ENCODE measurements around the gene TOMM5. TPM values are rescaled to one million over a fixed set of nuclear protein-coding genes. Genes with fewer than 3 reads are reported as not detected.

TOMM5 gene
- total and polyA plus RNA-seq, 2 donors (not counting 1 experiment from before 2014, with no cell fraction given): 113 to 162 TPM

DNA sequence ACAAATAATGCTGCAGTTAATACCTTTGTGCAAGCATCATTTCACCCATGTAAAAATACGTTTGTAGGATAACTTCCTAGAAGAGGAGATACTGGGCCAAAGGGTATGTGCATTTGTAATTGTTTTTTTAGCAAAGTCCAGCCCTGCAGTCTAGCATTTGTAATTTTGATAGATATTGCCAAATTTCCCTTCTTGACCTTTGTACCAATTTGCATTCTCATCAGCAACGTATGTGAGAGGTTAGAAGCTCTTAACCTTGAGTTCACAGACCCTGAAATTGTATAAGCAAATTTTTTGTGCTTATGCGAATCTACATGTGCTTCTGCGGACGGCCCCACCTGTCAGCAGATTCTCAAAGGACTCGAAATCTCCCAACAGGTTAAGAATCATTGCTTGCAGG lies 18.6 kb upstream of the TOMM5 start:
- Histone ChIP-seq H3K9ac (ENCODE audit: insufficient read depth, low read length) (no peak overlapping the region), H3K9me3 (ENCODE audit: control insufficient read depth, insufficient read depth, low read depth, low read length) (no peaks in the 10 kb centered on the region), H2AFZ (ENCODE audit: low read length) (no peak overlapping the region), H3K79me2 (ENCODE audit: control insufficient read depth, insufficient read depth, low read length) (no peaks in the 10 kb centered on the region), H3K4me3 (replicated peaks in 1 of 4; ENCODE audit: control extremely low read depth in 1 of 4, insufficient read depth in 1 of 4, low read depth in 3 of 4, low read length in 4 of 4) (no peak overlapping the region), H4K20me1 (ENCODE audit: control insufficient read depth, extremely low read depth, insufficient read depth, low read length) (no peaks in the 10 kb centered on the region), H3K4me2 (ENCODE audit: extremely low read depth, insufficient read depth, low read length) (no peak overlapping the region), H3K36me3 (ENCODE audit: control insufficient read depth, insufficient read depth, low read length) (no peaks in the 10 kb centered on the region), H3K27ac (ENCODE audit: insufficient read depth, low read length) (no peak overlapping the region), H3K27me3 (ENCODE audit: control insufficient read depth, insufficient read depth, low read length) (peaks cover 9% of the 10 kb centered on the region), H3K4me1 (ENCODE audit: control insufficient read depth, extremely low read depth, insufficient read depth, low read length) (no peaks in the 10 kb centered on the region)
- DNase-seq (ENCODE audit: low read depth in 2 of 2): no peak
- TF ChIP-seq CTCF (conservative IDR thresholded peaks at IDR 0.05 in 1 of 2, IDR thresholded peaks at IDR 0.05 in 1 of 2; ENCODE audit: low read depth in 1 of 2, low read length in 2 of 2) (no peak), EZH2 (IDR thresholded peaks at IDR 0.05; ENCODE audit: low read length, missing control alignments) (no peak)

- DNase-seq (ENCODE audit: low read depth in 2 of 2): no peak
- Histone ChIP-seq H3K4me2 (ENCODE audit: extremely low read depth, insufficient read depth, low read length) (no peak overlapping the region), H4K20me1 (ENCODE audit: control insufficient read depth, extremely low read depth, insufficient read depth, low read length) (no peaks in the 10 kb centered on the region), H3K36me3 (ENCODE audit: control insufficient read depth, insufficient read depth, low read length) (no peaks in the 10 kb centered on the region), H3K27ac (ENCODE audit: insufficient read depth, low read length) (no peak overlapping the region), H3K9me3 (ENCODE audit: control insufficient read depth, insufficient read depth, low read depth, low read length) (no peaks in the 10 kb centered on the region), H3K79me2 (ENCODE audit: control insufficient read depth, insufficient read depth, low read length) (no peaks in the 10 kb centered on the region), H2AFZ (ENCODE audit: low read length) (no peak overlapping the region), H3K4me3 (replicated peaks in 1 of 4; ENCODE audit: control extremely low read depth in 1 of 4, insufficient read depth in 1 of 4, low read depth in 3 of 4, low read length in 4 of 4) (no peak overlapping the region), H3K4me1 (ENCODE audit: control insufficient read depth, extremely low read depth, insufficient read depth, low read length) (no peaks in the 10 kb centered on the region), H3K27me3 (ENCODE audit: control insufficient read depth, insufficient read depth, low read length) (peaks cover 9% of the 10 kb centered on the region), H3K9ac (ENCODE audit: insufficient read depth, low read length) (no peak overlapping the region)
- TF ChIP-seq CTCF (conservative IDR thresholded peaks at IDR 0.05 in 1 of 2, IDR thresholded peaks at IDR 0.05 in 1 of 2; ENCODE audit: low read depth in 1 of 2, low read length in 2 of 2) (no peak), EZH2 (IDR thresholded peaks at IDR 0.05; ENCODE audit: low read length, missing control alignments) (no peak)
Observed at GRCh38 chr9:37609735-37610397, 17.5 kb upstream of the TOMM5 start.

DNA sequence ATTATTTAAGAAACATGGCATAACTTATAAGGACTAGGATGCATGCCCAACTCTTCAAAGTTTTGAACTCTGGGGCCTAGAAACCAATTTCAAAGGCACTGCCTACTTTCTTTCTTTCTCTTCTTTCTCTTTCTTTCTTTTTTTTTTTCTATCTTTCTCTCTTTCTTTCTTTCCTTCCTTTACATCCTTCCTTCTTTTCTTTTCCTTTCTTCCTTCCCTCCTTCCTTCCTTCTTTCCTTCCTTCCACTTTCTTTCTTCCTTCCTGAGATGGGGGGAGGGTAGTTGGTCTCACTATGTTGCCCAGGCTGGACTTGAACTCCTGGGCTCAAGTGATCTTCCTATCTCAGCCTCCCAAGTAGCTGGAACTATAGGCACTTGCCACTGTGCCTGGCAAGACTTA lies 15.9 kb upstream of the TOMM5 start:
- Histone ChIP-seq H3K4me2 (ENCODE audit: extremely low read depth, insufficient read depth, low read length) (no peak overlapping the region), H3K27ac (ENCODE audit: insufficient read depth, low read length) (no peak overlapping the region), H2AFZ (ENCODE audit: low read length) (no peak overlapping the region), H3K9me3 (ENCODE audit: control insufficient read depth, insufficient read depth, low read depth, low read length) (no peaks in the 10 kb centered on the region), H3K9ac (ENCODE audit: insufficient read depth, low read length) (no peak overlapping the region), H3K36me3 (ENCODE audit: control insufficient read depth, insufficient read depth, low read length) (no peaks in the 10 kb centered on the region), H3K4me1 (ENCODE audit: control insufficient read depth, extremely low read depth, insufficient read depth, low read length) (no peaks in the 10 kb centered on the region), H3K79me2 (ENCODE audit: control insufficient read depth, insufficient read depth, low read length) (no peaks in the 10 kb centered on the region), H3K27me3 (ENCODE audit: control insufficient read depth, insufficient read depth, low read length) (peaks cover 9% of the 10 kb centered on the region), H3K4me3 (replicated peaks in 1 of 4; ENCODE audit: control extremely low read depth in 1 of 4, insufficient read depth in 1 of 4, low read depth in 3 of 4, low read length in 4 of 4) (no peak overlapping the region), H4K20me1 (ENCODE audit: control insufficient read depth, extremely low read depth, insufficient read depth, low read length) (no peaks in the 10 kb centered on the region)
- TF ChIP-seq EZH2 (IDR thresholded peaks at IDR 0.05; ENCODE audit: low read length, missing control alignments) (no peak), CTCF (conservative IDR thresholded peaks at IDR 0.05 in 1 of 2, IDR thresholded peaks at IDR 0.05 in 1 of 2; ENCODE audit: low read depth in 1 of 2, low read length in 2 of 2) (no peak)
- no peak for DNase-seq (ENCODE audit: low read depth in 2 of 2)
